HG03575 (cell line): ENCODE results near the gene SLU7.

ENCODE experiments used
- ATAC-seq: cut with Tn5 transposase; IDR thresholded peaks from one replicate; pipeline ENCODE4 v1.9.1; 2021; ENCODE audit not compliant: unreplicated experiment, insufficient number of reproducible peaks, low FRiP score; ENCODE audit errors: extremely low read depth

SLU7 gene

DNA sequence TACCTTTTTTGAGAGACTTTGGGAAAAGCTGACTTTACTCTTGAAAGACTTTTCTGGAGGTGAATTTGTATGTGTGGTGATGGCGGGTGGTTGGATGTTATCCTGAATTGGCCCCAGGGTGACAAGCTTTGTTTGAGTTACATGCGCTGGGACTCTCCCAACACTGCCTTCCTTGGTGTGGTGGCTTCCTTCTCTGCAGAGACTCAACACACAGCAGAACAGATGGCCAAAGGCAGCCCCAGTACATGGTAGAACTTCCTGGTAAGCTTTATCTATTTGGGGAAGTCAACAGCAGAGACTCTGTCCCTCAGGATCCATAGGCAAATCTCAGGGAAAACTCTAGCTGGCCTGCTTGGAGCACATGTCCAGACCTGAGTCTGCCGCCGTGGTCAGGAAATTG is 66.6 kb downstream of the SLU7 start:
- ATAC-seq: no peak
